ENCODE results near the gene MFAP4.

DNA sequence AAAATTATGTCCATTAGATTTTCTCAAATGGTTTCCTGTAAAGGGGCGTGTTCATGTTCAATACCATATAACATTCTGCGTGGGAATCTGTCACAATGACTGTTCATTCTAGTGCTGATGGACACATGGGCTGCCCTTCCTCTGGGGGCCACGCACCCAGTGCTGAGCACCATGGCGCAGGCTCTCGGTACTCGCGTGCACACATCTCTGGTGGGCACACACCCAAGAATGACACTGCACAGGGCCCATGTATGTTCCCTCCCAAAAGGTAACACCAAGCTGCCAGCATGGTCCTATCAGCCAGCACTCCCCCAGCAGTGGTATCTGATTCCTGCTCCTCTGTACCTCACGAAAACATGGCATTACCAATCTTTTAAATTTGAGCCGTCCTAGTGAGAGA lies 38.2 kb downstream of the MFAP4 start:
- TF ChIP-seq ZNF274 (IDR thresholded peaks at IDR 0.05; ENCODE audit: low read depth, low read length) (no peak), YY1 (IDR thresholded peaks at IDR 0.05; ENCODE audit: insufficient read depth, insufficient read length) (no peak), SUZ12 (IDR thresholded peaks at IDR 0.05; ENCODE audit: extremely low read depth, insufficient read depth, insufficient read length) (no peak)
